Central memory CD8-positive, alpha-beta T cell (primary cell): ENCODE measurements around the gene ADAM10.

ENCODE experiments used
- ATAC-seq: fragments of 150-1000 bp; cut with Tn5 transposase; replicated peaks from 2 replicates; pipeline ENCODE4 v1.10.0; 2022; ENCODE audit warnings: mild to moderate bottlenecking, moderate FRiP score, moderate number of reproducible peaks; ENCODE audit not compliant: poor library complexity, severe bottlenecking; ENCODE audit errors: extremely low read depth
- DNase-seq, 2 donors: peaks; one replicate each; pipeline ENCODE4 v3.0.0; 2021; ENCODE audit warnings: low spot score in 2 of 2
- H3K27ac Mint-ChIP-seq: one replicate; pipeline ENCODE4 v1.8.0; 2022; ENCODE audit warnings: low read depth, mild to moderate bottlenecking, moderate library complexity, mixed read lengths
- H3K27me3 Mint-ChIP-seq: one replicate; pipeline ENCODE4 v1.8.0; 2022; ENCODE audit warnings: mixed read lengths
- H3K36me3 Mint-ChIP-seq: one replicate; pipeline ENCODE4 v1.8.0; 2022; ENCODE audit warnings: mild to moderate bottlenecking, moderate library complexity, mixed read lengths; ENCODE audit not compliant: insufficient read depth
- H3K4me1 Mint-ChIP-seq: one replicate; pipeline ENCODE4 v1.8.0; 2022; ENCODE audit warnings: mixed read lengths
- H3K4me3 Mint-ChIP-seq: one replicate; pipeline ENCODE4 v1.8.0; 2022; ENCODE audit warnings: mild to moderate bottlenecking, moderate library complexity, mixed read lengths
- H3K9me3 Mint-ChIP-seq: one replicate; pipeline ENCODE4 v1.8.0; 2022; ENCODE audit warnings: mixed read lengths

The ADAM10 gene

GRCh38 chr15:58546066-58546591 lies 203.4 kb downstream of the ADAM10 start:
- H3K36me3 Mint-ChIP-seq: peaks cover 4% of the 10 kb centered on the region
- no peak overlapping the region for H3K27ac Mint-ChIP-seq
- H3K4me1 Mint-ChIP-seq: peaks cover 26% of the 10 kb centered on the region
- no peaks in the 10 kb centered on the region for H3K27me3 Mint-ChIP-seq
- no peak overlapping the region for H3K4me3 Mint-ChIP-seq
- ATAC-seq (no peak), DNase-seq (no peak)
- no peaks in the 10 kb centered on the region for H3K9me3 Mint-ChIP-seq

- ATAC-seq (peak; percentile 36), DNase-seq (no peak)
- Mint-ChIP-seq H3K27ac (peak overlapping the region; percentile 83), H3K4me1 (peaks cover 26% of the 10 kb centered on the region), H3K27me3 (no peaks in the 10 kb centered on the region), H3K36me3 (peaks cover 4% of the 10 kb centered on the region), H3K4me3 (no peak overlapping the region), H3K9me3 (no peaks in the 10 kb centered on the region)
Observed at GRCh38 chr15:58545307-58546065, 204.0 kb downstream of the ADAM10 start.

GRCh38 chr15:58544756-58545155 lies 204.8 kb downstream of the ADAM10 start:
- DNase-seq (no peak), ATAC-seq (no peak)
- Mint-ChIP-seq H3K9me3 (no peaks in the 10 kb centered on the region), H3K27ac (peak overlapping the region; percentile 83), H3K36me3 (peaks cover 4% of the 10 kb centered on the region), H3K4me1 (peaks cover 26% of the 10 kb centered on the region), H3K4me3 (no peak overlapping the region), H3K27me3 (no peaks in the 10 kb centered on the region)

GRCh38 chr15:58543664-58544335 lies 205.7 kb downstream of the ADAM10 start:
- Mint-ChIP-seq H3K27me3 (no peaks in the 10 kb centered on the region), H3K4me3 (no peak overlapping the region), H3K4me1 (peaks cover 26% of the 10 kb centered on the region), H3K36me3 (peaks cover 1% of the 10 kb centered on the region), H3K9me3 (no peaks in the 10 kb centered on the region), H3K27ac (no peak overlapping the region)
- no peak for DNase-seq
- no peak for ATAC-seq

GRCh38 chr15:58541410-58542087 lies 208.0 kb downstream of the ADAM10 start:
- Mint-ChIP-seq H3K4me3 (no peak overlapping the region), H3K4me1 (peaks cover 21% of the 10 kb centered on the region), H3K27me3 (no peaks in the 10 kb centered on the region), H3K9me3 (no peaks in the 10 kb centered on the region), H3K36me3 (no peaks in the 10 kb centered on the region), H3K27ac (no peak overlapping the region)
- no peak for DNase-seq
- ATAC-seq: no peak

- peak overlapping the region; percentile 29 for H3K27ac Mint-ChIP-seq
Observed at GRCh38 chr15:58539548-58539947, 210.0 kb downstream of the ADAM10 start.

GRCh38 chr15:58538901-58539300 lies 210.6 kb downstream of the ADAM10 start:
- ATAC-seq (no peak), DNase-seq (no peak)
- Mint-ChIP-seq H3K4me3 (no peak overlapping the region), H3K27me3 (no peaks in the 10 kb centered on the region), H3K27ac (no peak overlapping the region), H3K4me1 (peaks cover 5% of the 10 kb centered on the region), H3K9me3 (no peaks in the 10 kb centered on the region), H3K36me3 (no peaks in the 10 kb centered on the region)

More at GRCh38 chr15:58539548-58539947, 210.0 kb downstream of the ADAM10 start:
- Mint-ChIP-seq H3K4me3 (no peak overlapping the region), H3K27me3 (no peaks in the 10 kb centered on the region), H3K9me3 (no peaks in the 10 kb centered on the region), H3K36me3 (no peaks in the 10 kb centered on the region), H3K4me1 (peaks cover 5% of the 10 kb centered on the region)
- DNase-seq (no peak), ATAC-seq (no peak)
